GM12878 (cell line): ENCODE measurements around the gene PPP1R7. TPM values are rescaled to one million over a fixed set of nuclear protein-coding genes. Genes with fewer than 3 reads are reported as not detected.

Experiments used
- ATAC-seq: fragments of 200-7000 bp; cut with Tn5 transposase; 3 replicates; pipeline ENCODE4 v1.9.1; 2020; ENCODE audit warnings: mild to moderate bottlenecking, moderate library complexity
- BruUV-seq: library from RNA; stranded (reverse); fragments of 400-500 nt; replicated peaks from 2 replicates; lab custom pipeline; 2021; lab: Mats Ljungman, UMichigan
- CTCF ChIA-PET: fragments of 300-600 bp; sonication (Branson Sonifier 250); formaldehyde crosslinking; extraction: SDS; loops from one replicate; lab custom pipeline; 2021; ENCODE audit warnings: inconsistent platforms; lab: Yijun Ruan, JAX
- POLR2A ChIA-PET: fragments of 350-600 bp; formaldehyde crosslinking; extraction: SDS; loops from one replicate; lab custom pipeline; 2021; ENCODE audit warnings: inconsistent platforms; lab: Charles Lee
- RAD21 ChIA-PET: fragments of 300-600 bp; sonication (Branson Sonifier 250); formaldehyde crosslinking; loops from one replicate; lab custom pipeline; 2023; ENCODE audit warnings: antibody characterized with exemption; ENCODE audit not compliant: unreplicated experiment; lab: Charles Lee
- SMC1A ChIA-PET: fragments of 300-600 bp; sonication (Branson Sonifier 250); formaldehyde crosslinking; loops from one replicate; lab custom pipeline; 2023; ENCODE audit not compliant: unreplicated experiment, uncharacterized antibody; lab: Charles Lee
- DNase-seq: peaks from one replicate; pipeline ENCODE4 v3.0.0-alpha.2; 2011; ENCODE audit warnings: low read depth, low spot score
- FAIRE-seq: peaks from 3 replicates; lab custom pipeline; 2011; peaks lifted over from hg19 to GRCh38; lab: Jason Lieb, UNC
- H2AFZ ChIP-seq: 2 replicates; pipeline ENCODE4 v1.6.0; 2011; ENCODE audit warnings: low read depth, low read length, control low read depth; ENCODE audit not compliant: control insufficient read depth
- H3K27ac ChIP-seq: 2 replicates; pipeline ENCODE4 v1.5.1; 2011; ENCODE audit warnings: control low read depth; ENCODE audit not compliant: control insufficient read depth, insufficient read depth
- H3K27me3 ChIP-seq, 2 experiments: replicated peaks in 1 of 2; 2 replicates each; pipeline versions ENCODE4 v1.6.0 to v1.6.1; 2011; ENCODE audit warnings: low read length in 1 of 2; ENCODE audit not compliant: control insufficient read depth in 2 of 2, insufficient read depth in 2 of 2
- H3K36me3 ChIP-seq, 2 experiments: 2 replicates each; pipeline ENCODE4 v1.5.1; 2011; ENCODE audit warnings: low read length in 1 of 2; ENCODE audit not compliant: control insufficient read depth in 2 of 2, insufficient read depth in 2 of 2
- H3K4me1 ChIP-seq: 2 replicates; pipeline ENCODE4 v1.6.1; 2011; ENCODE audit warnings: mild to moderate bottlenecking, low read length, moderate library complexity, mixed read lengths; ENCODE audit not compliant: control insufficient read depth, insufficient read depth
- H3K4me2 ChIP-seq: 2 replicates; pipeline ENCODE4 v1.6.0; 2011; ENCODE audit warnings: control low read depth; ENCODE audit not compliant: control insufficient read depth, insufficient read depth
- H3K4me3 ChIP-seq: fragments of 200-600 bp; sonication (generic); 2 replicates; pipeline ENCODE4 v1.5.1; 2016
- H3K79me2 ChIP-seq: 2 replicates; pipeline ENCODE4 v1.6.0; 2011; ENCODE audit warnings: low read length; ENCODE audit not compliant: control insufficient read depth, insufficient read depth
- H3K9ac ChIP-seq: 2 replicates; pipeline ENCODE4 v1.8.0; 2011; ENCODE audit warnings: low read length, control low read depth, mixed read lengths; ENCODE audit not compliant: control insufficient read depth, insufficient read depth
- H3K9me3 ChIP-seq: replicated peaks from 3 replicates; pipeline ENCODE4 v1.5.1; 2011; ENCODE audit warnings: mild to moderate bottlenecking, low read length; ENCODE audit not compliant: control insufficient read depth, insufficient read depth
- H4K20me1 ChIP-seq: 2 replicates; pipeline ENCODE4 v1.6.0; 2011; ENCODE audit not compliant: control insufficient read depth, insufficient read depth
- ESRRA ChIP-seq: IDR thresholded peaks from 2 replicates; pipeline ENCODE4 v1.6.1; 2012; ENCODE audit warnings: mild to moderate bottlenecking, low read length, improper control_type of control experiment
- LARP7 ChIP-seq: fragments of 450-650 bp; IDR thresholded peaks from 2 replicates; pipeline ENCODE4 v1.6.1; 2017; ENCODE audit warnings: mild to moderate bottlenecking
- SMARCA5 ChIP-seq: fragments of 450-650 bp; IDR thresholded peaks from 2 replicates; pipeline ENCODE4 v1.6.1; 2017; ENCODE audit warnings: mild to moderate bottlenecking
- WGBS: methylation state at CpG from one replicate; pipeline ENCODE4 v1.1.6; 2016; ENCODE audit warnings: low lambda C conversion rate; ENCODE audit not compliant: insufficient replicate concordance, insufficient coverage; ENCODE audit errors: missing lambda C conversion rate; 5-methylcytosine and 5-hydroxymethylcytosine counted together
- in situ Hi-C: fragments of 300-500 bp; cut with MboI; formaldehyde crosslinking; loops from 9 replicates; pipeline ENCODE4 v1.14.3; 2018; ENCODE audit warnings: mixed read lengths
- intact Hi-C: fragments of 100-400 bp; cut with micrococcal nuclease; formaldehyde crosslinking; loops from one replicate; pipeline ENCODE4 v1.14.2; 2022; ENCODE audit not compliant: unreplicated experiment
- polyA plus RNA-seq, 11 experiments: library from polyadenylated mRNA; depleted of rRNA in 4 of 11; unstranded in 6 of 11; stranded (reverse) in 5 of 11; fragments of >200 nt; fragmentation: Nextera tagmentation in 4 of 11; fragmentation: Illumina TruSeq in 1 of 11; extraction: Ambion mirVana in 4 of 11; extraction: Trizol in 1 of 11; gene quantifications; 1 replicate in 1 of 11; 2 replicates in 10 of 11; pipeline versions ENCODE4 v1.2.1 to v1.2.3, GENCODE V29; 2011 to 2016; ENCODE audit warnings: inconsistent platforms in 2 of 11, missing spikeins in 2 of 11, low read depth in 1 of 11
- total RNA-seq, 4 experiments: library from RNA; depleted of rRNA in 3 of 4; stranded (reverse); fragments of >200 nt in 3 of 4; fragmentation: Illumina TruSeq in 1 of 4; extraction: Trizol in 1 of 4; gene quantifications; 2 replicates each; pipeline versions ENCODE4 v1.2.1 to v1.2.3, GENCODE V29; 2013 to 2021
- TF ChIP-seq, protein P1 (sequence below): fragments of 450-650 bp; IDR thresholded peaks from 2 replicates; pipeline ENCODE4 v1.6.1; 2016; ENCODE audit warnings: mild to moderate bottlenecking

Gene PPP1R7
- total and polyA plus RNA-seq, 10 of the 15 experiments (the other 5 are each of a cell fraction or from before 2014, with no cell fraction given), result 78.5 to 174 (median 93.7) TPM

DNA sequence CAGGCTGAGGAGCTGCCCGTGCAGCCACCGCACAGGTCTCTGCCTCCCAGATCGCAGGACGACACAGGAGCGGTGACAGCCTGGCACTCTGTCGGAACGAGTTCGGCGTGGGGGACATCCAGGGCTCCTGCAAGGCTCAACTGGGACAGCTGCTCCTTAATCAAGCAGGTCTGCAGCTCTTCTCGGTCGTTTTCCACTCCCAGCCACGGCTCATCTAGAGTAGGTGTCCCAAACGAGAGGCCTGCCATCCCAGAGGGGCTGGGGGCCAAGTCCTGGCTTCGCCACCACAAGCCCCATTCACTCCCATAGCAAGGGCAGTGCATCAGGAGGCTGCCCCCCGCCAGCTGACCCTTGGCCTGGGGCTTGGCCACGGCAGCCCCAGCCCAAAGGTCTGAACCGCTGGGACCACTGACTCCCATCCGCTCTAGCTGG, 23.5 kb upstream of the PPP1R7 start (continued):
- TF ChIP-seq, protein P1, sequence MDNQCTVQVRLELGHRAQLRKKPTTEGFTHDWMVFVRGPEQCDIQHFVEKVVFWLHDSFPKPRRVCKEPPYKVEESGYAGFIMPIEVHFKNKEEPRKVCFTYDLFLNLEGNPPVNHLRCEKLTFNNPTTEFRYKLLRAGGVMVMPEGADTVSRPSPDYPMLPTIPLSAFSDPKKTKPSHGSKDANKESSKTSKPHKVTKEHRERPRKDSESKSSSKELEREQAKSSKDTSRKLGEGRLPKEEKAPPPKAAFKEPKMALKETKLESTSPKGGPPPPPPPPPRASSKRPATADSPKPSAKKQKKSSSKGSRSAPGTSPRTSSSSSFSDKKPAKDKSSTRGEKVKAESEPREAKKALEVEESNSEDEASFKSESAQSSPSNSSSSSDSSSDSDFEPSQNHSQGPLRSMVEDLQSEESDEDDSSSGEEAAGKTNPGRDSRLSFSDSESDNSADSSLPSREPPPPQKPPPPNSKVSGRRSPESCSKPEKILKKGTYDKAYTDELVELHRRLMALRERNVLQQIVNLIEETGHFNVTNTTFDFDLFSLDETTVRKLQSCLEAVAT, result peak; percentile 76

DNA sequence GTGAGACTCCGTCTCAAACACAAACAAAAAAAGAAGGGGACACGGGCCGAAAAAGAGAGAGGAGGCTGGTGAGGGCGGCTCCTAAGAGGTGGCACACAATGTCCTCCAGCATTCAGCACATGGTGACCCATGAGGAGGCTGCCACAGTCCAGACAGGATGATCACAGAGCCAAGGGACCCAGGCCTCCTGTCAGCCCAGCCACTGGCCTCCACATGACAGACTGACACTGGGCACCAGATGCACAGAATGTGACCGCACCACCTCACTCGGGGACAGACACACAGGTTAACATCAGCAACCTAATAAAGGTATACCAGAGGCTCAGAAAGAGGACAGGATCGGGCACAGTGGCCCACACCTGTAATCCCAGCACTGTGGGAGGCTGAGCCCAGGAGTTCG, 22.0 kb upstream of the PPP1R7 start:
- peak; percentile 7 for FAIRE-seq
- WGBS, result 81% methylated on average over 8 of the region's 8 CpGs
- no peak overlapping the region; the same call in 1 of the 2 replicates for H3K4me3 ChIP-seq

More for the DNA sequence above, 22.0 kb upstream of the PPP1R7 start:
- peak overlapping the region; percentile 44 for H3K4me2 ChIP-seq
- intact Hi-C loops, result no loop called here
- H3K36me3 ChIP-seq, result peaks cover 6 to 7% of the 10 kb centered on the region in 2 experiments; a peak in 3 of 4 replicates
- H3K4me1 ChIP-seq, result peaks cover 43% of the 10 kb centered on the region
- in situ Hi-C loops, result no loop called here
- H4K20me1 ChIP-seq, result no peaks in the 10 kb centered on the region
- H3K27ac ChIP-seq, result peak overlapping the region; percentile 97
- DNase-seq, result no peak
- TF ChIP-seq SMARCA5 (0 out of 2 replicates have a peak, but pooled peaks have one; percentile 4), ESRRA (no peak), LARP7 (peak; percentile 11; the same call in 1 of the 2 replicates)
- ChIA-PET POLR2A (interaction anchor here (0.6 kb wide), 1 partner anchor 1102 kb away, joined by 6 read pairs; no protein-coding TSS in a partner anchor), SMC1A (interaction anchor here (1.0 to 5.4 kb wide), 3 partner anchors 16 to 29 kb away, joined by 3 to 48 read pairs (median 3); no protein-coding TSS in a partner anchor), RAD21 (interaction anchor here (1.2 to 1.5 kb wide), 3 partner anchors 18 to 26 kb away, joined by 3 read pairs; partner anchors contain the start of genes MTERF4 and PPP1R7), CTCF (no interaction called here)
- H3K9ac ChIP-seq, result peak overlapping the region; percentile 33
- BruUV-seq, result TSS peak; percentile 74
- peaks cover 29% of the 10 kb centered on the region for H3K79me2 ChIP-seq
- H3K27me3 ChIP-seq, result no peaks in the 10 kb centered on the region
- H2AFZ ChIP-seq, result peak overlapping the region; percentile 53; the same call in 1 of the 2 replicates
- no peak for ATAC-seq
- H3K9me3 ChIP-seq, result no peaks in the 10 kb centered on the region
